ENCODE results near the gene CEND1. TPM values are rescaled to one million over a fixed set of nuclear protein-coding genes. Genes with fewer than 3 reads are reported as not detected.

CEND1 gene
- total and polyA plus RNA-seq, 2 donors (not counting 3 experiments of a cell fraction or from before 2014, with no cell fraction given): 0.15 to 0.40 TPM

DNA sequence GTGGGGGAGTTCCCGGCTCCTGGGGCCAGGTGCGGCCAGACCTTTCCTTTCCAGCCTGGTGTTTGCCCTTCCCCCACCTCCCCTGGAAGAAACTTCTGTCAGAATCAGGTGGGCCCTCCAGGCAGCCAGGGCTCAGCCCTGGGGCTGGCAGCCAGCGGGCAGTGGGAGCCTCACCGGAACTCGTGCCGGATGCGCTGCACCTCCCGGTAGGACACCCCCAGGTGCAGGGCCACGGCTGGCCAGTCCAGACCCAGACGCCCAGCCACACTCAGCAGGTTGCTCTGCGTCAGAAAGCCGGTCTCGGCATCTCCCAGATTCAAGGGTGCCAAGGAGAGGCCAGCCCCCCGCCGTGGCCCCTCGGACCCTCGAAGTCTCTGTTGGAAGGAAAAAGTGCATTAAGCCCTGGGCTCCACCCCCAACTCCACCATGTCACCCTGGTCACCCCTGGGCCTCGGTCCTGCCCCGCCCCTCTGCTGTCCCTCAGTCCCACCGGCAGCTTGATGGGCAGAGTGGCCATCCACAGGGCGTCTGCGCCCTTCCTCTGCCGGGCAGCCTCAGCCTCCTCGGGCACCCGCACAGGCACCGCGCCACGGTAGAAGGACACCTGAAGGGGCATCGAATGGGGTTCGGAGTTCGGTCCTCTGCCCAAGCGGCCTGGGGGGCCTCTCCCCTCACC lies 9.9 kb upstream of the CEND1 start:
- CTCF ChIA-PET: no interaction called here
- H3K36me3 ChIP-seq (ENCODE audit: control insufficient read depth in 2 of 2, extremely low read depth in 1 of 2, insufficient read depth in 2 of 2, low read length in 2 of 2): peaks cover 0 to 20% of the 10 kb centered on the region in 2 experiments
- peaks cover 26% of the 10 kb centered on the region for H3K4me1 ChIP-seq (ENCODE audit: control insufficient read depth, extremely low read depth, insufficient read depth, low read length)
- no peak overlapping the region for H3K4me2 ChIP-seq (ENCODE audit: insufficient read depth, low read length)
- DNase-seq (ENCODE audit: low read depth, low spot score) (no peak), FAIRE-seq (no peak)
- TF ChIP-seq, protein P1, sequence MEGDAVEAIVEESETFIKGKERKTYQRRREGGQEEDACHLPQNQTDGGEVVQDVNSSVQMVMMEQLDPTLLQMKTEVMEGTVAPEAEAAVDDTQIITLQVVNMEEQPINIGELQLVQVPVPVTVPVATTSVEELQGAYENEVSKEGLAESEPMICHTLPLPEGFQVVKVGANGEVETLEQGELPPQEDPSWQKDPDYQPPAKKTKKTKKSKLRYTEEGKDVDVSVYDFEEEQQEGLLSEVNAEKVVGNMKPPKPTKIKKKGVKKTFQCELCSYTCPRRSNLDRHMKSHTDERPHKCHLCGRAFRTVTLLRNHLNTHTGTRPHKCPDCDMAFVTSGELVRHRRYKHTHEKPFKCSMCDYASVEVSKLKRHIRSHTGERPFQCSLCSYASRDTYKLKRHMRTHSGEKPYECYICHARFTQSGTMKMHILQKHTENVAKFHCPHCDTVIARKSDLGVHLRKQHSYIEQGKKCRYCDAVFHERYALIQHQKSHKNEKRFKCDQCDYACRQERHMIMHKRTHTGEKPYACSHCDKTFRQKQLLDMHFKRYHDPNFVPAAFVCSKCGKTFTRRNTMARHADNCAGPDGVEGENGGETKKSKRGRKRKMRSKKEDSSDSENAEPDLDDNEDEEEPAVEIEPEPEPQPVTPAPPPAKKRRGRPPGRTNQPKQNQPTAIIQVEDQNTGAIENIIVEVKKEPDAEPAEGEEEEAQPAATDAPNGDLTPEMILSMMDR (IDR thresholded peaks at IDR 0.05; ENCODE audit: extremely low read depth in 1 of 2, insufficient read depth in 1 of 2, low read depth in 1 of 2, low read length in 2 of 2): no peak
- TF ChIP-seq POLR2A (IDR thresholded peaks at IDR 0.05; ENCODE audit: low read depth, low read length) (no peak), MYC (IDR thresholded peaks at IDR 0.05; ENCODE audit: low read depth, low read length) (no peak), GATA2 (IDR thresholded peaks at IDR 0.05; ENCODE audit: insufficient read depth, insufficient read length, low read depth, low read length) (no peak), FOS (IDR thresholded peaks at IDR 0.05; ENCODE audit: borderline replicate concordance, insufficient read depth, low read length) (no peak), POLR2AphosphoS5 (IDR thresholded peaks at IDR 0.05; ENCODE audit: insufficient read depth, low read depth, low read length) (no peak), JUN (IDR thresholded peaks at IDR 0.05; ENCODE audit: borderline replicate concordance, insufficient read depth, insufficient read length, low read depth) (no peak), EZH2 (IDR thresholded peaks at IDR 0.05; ENCODE audit: borderline replicate concordance, low read depth, low read length, severe bottlenecking) (no peak)
- TF ChIP-seq, protein P2, sequence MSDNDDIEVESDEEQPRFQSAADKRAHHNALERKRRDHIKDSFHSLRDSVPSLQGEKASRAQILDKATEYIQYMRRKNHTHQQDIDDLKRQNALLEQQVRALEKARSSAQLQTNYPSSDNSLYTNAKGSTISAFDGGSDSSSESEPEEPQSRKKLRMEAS (IDR thresholded peaks at IDR 0.05; ENCODE audit: insufficient read depth, insufficient read length): no peak
- dilution Hi-C loops (cut with MboI; ENCODE audit: extremely low pct_ligation_motif_present, low sequenced_read_pairs): no loop called here
- peaks cover 11% of the 10 kb centered on the region for H3K79me2 ChIP-seq (ENCODE audit: control insufficient read depth, insufficient read depth, low read length)
- H3K27me3 ChIP-seq (ENCODE audit: control insufficient read depth in 2 of 2, insufficient read depth in 2 of 2, low read length in 2 of 2): no peaks in the 10 kb centered on the region
- H4K20me1 ChIP-seq (replicated peaks; ENCODE audit: control insufficient read depth, extremely low read depth, insufficient read depth, low read length): no peaks in the 10 kb centered on the region
- no peak overlapping the region for H3K4me3 ChIP-seq (replicated peaks in 1 of 3; ENCODE audit: insufficient read depth in 1 of 3, low read depth in 1 of 3, low read length in 3 of 3)
- no TSS peak for BruUV-seq (replicated peaks)
- intact Hi-C loops (cut with micrococcal nuclease): no loop called here
- no peak overlapping the region for H2AFZ ChIP-seq (ENCODE audit: low read depth, low read length)
- no peaks in the 10 kb centered on the region for H3K9me3 ChIP-seq (replicated peaks; ENCODE audit: control insufficient read depth, insufficient read depth, low read length)
- no peaks in the 10 kb centered on the region for H3K9me1 ChIP-seq (replicated peaks; ENCODE audit: control insufficient read depth, extremely low read depth, insufficient read depth, low read length)
- POLR2A ChIA-PET: no interaction called here
- no peak overlapping the region for H3K9ac ChIP-seq (replicated peaks; ENCODE audit: extremely low read depth, insufficient read depth, low read length)
- H3K27ac ChIP-seq (ENCODE audit: insufficient read depth, low read depth, low read length): no peak overlapping the region
